Activated T-helper 17 cell treated with anti-CD3 and anti-CD28 coated beads, Interleukin-2, amount 50 U/mL, for 72 hours (primary cell): ENCODE data around the gene RPL29. TPM values are rescaled to one million over a fixed set of nuclear protein-coding genes. Genes with fewer than 3 reads are reported as not detected.
"Not testable (repeated sequence)": the region's sequence is repeated elsewhere in the genome, so short reads cannot be mapped to it uniquely, and the experiment has no call there.

Source experiments
- ATAC-seq: fragments of 150-1000 bp; cut with Tn5 transposase; replicated peaks from 2 replicates; pipeline ENCODE4 v1.10.0; 2021; ENCODE audit warnings: mild to moderate bottlenecking, moderate library complexity
- H3K27ac Mint-ChIP-seq: one replicate; pipeline ENCODE4 v1.8.0; 2022; ENCODE audit warnings: mixed read lengths
- H3K27me3 Mint-ChIP-seq: one replicate; pipeline ENCODE4 v1.8.0; 2022; ENCODE audit warnings: mixed read lengths
- H3K36me3 Mint-ChIP-seq: one replicate; pipeline ENCODE4 v1.8.0; 2022; ENCODE audit warnings: low read depth, mild to moderate bottlenecking, mixed read lengths
- H3K4me1 Mint-ChIP-seq: one replicate; pipeline ENCODE4 v1.8.0; 2022; ENCODE audit warnings: mixed read lengths
- H3K4me3 Mint-ChIP-seq: one replicate; pipeline ENCODE4 v1.8.0; 2022; ENCODE audit warnings: mild to moderate bottlenecking, mixed read lengths
- H3K9me3 Mint-ChIP-seq: one replicate; pipeline ENCODE4 v1.8.0; 2022; ENCODE audit warnings: mixed read lengths
- total RNA-seq, 2 donors: library from RNA; stranded (reverse); gene quantifications; one replicate each; pipeline ENCODE4 v1.2.3, GENCODE V29; 2022

RPL29 gene
- 1,000 to 10,000 TPM; 1,433 to 1,498 TPM for total RNA-seq

GRCh38 chr3:51995346-51996163 lies at the start of gene RPL29:
TSS of gene RPL29 (minus strand) at chr3:51995895. CDS start at chr3:51995461, 434 bp downstream.
- peaks cover 51% of the 10 kb centered on the region for H3K36me3 Mint-ChIP-seq
- peaks cover 11% of the 10 kb centered on the region for H3K4me1 Mint-ChIP-seq
- ATAC-seq = peak; percentile 97
- no peaks in the 10 kb centered on the region for H3K27me3 Mint-ChIP-seq
- H3K9me3 Mint-ChIP-seq = no peaks in the 10 kb centered on the region
- peak within 1 kb of the TSS; percentile 97 for H3K4me3 Mint-ChIP-seq
- H3K27ac Mint-ChIP-seq = peak within 1 kb of the TSS; percentile 100

- Mint-ChIP-seq H3K27ac (peak overlapping the region; percentile 80), H3K9me3 (no peaks in the 10 kb centered on the region), H3K36me3 (peaks cover 12% of the 10 kb centered on the region), H3K27me3 (no peaks in the 10 kb centered on the region), H3K4me1 (peaks cover 6% of the 10 kb centered on the region), H3K4me3 (no peak overlapping the region)
- no peak for ATAC-seq
Observed at GRCh38 chr3:52044869-52045619, 49.3 kb upstream of the RPL29 start.

- Mint-ChIP-seq H3K4me3 (no peak overlapping the region), H3K4me1 (no peaks in the 10 kb centered on the region), H3K27ac (peak overlapping the region; percentile 66), H3K9me3 (no peaks in the 10 kb centered on the region), H3K36me3 (no peaks in the 10 kb centered on the region), H3K27me3 (no peaks in the 10 kb centered on the region)
- ATAC-seq = no peak
Observed at GRCh38 chr3:52043750-52044149, 48.1 kb upstream of the RPL29 start.

GRCh38 chr3:52043039-52043438 lies 47.3 kb upstream of the RPL29 start:
- not testable (repeated sequence) for H3K36me3 Mint-ChIP-seq, H3K4me1 Mint-ChIP-seq, ATAC-seq, H3K4me3 Mint-ChIP-seq, H3K27me3 Mint-ChIP-seq, H3K9me3 Mint-ChIP-seq
- peak overlapping the region; percentile 66 for H3K27ac Mint-ChIP-seq

GRCh38 chr3:52041118-52041731 lies 45.5 kb upstream of the RPL29 start:
- H3K4me3 Mint-ChIP-seq = no peak overlapping the region
- no peaks in the 10 kb centered on the region for H3K36me3 Mint-ChIP-seq
- no peaks in the 10 kb centered on the region for H3K27me3 Mint-ChIP-seq
- H3K9me3 Mint-ChIP-seq = no peaks in the 10 kb centered on the region
- no peaks in the 10 kb centered on the region for H3K4me1 Mint-ChIP-seq
- no peak overlapping the region for H3K27ac Mint-ChIP-seq
- no peak for ATAC-seq

- ATAC-seq = no peak
- Mint-ChIP-seq H3K36me3 (no peaks in the 10 kb centered on the region), H3K9me3 (no peaks in the 10 kb centered on the region), H3K4me3 (no peak overlapping the region), H3K4me1 (no peaks in the 10 kb centered on the region), H3K27ac (no peak overlapping the region), H3K27me3 (no peaks in the 10 kb centered on the region)
Observed at GRCh38 chr3:52040600-52040999, 44.9 kb upstream of the RPL29 start.

- ATAC-seq = no peak
- Mint-ChIP-seq H3K27me3 (no peaks in the 10 kb centered on the region), H3K4me3 (no peak overlapping the region), H3K9me3 (no peaks in the 10 kb centered on the region), H3K27ac (no peak overlapping the region), H3K4me1 (no peaks in the 10 kb centered on the region), H3K36me3 (no peaks in the 10 kb centered on the region)
Observed at GRCh38 chr3:52039846-52040245, 44.2 kb upstream of the RPL29 start.

GRCh38 chr3:52039426-52039825 lies 43.7 kb upstream of the RPL29 start:
- H3K36me3 Mint-ChIP-seq = no peaks in the 10 kb centered on the region
- no peak overlapping the region for H3K4me3 Mint-ChIP-seq
- H3K9me3 Mint-ChIP-seq = no peaks in the 10 kb centered on the region
- no peak for ATAC-seq
- H3K4me1 Mint-ChIP-seq = no peaks in the 10 kb centered on the region
- no peak overlapping the region for H3K27ac Mint-ChIP-seq
- H3K27me3 Mint-ChIP-seq = no peaks in the 10 kb centered on the region

GRCh38 chr3:52038227-52038626 lies 42.5 kb upstream of the RPL29 start:
- ATAC-seq = no peak
- no peaks in the 10 kb centered on the region for H3K36me3 Mint-ChIP-seq
- no peaks in the 10 kb centered on the region for H3K27me3 Mint-ChIP-seq
- no peak overlapping the region for H3K27ac Mint-ChIP-seq
- H3K4me3 Mint-ChIP-seq = no peak overlapping the region
- no peaks in the 10 kb centered on the region for H3K4me1 Mint-ChIP-seq
- no peaks in the 10 kb centered on the region for H3K9me3 Mint-ChIP-seq

GRCh38 chr3:52037291-52037690 lies 41.6 kb upstream of the RPL29 start:
- Mint-ChIP-seq H3K4me3 (no peak overlapping the region), H3K9me3 (no peaks in the 10 kb centered on the region), H3K36me3 (no peaks in the 10 kb centered on the region), H3K4me1 (no peaks in the 10 kb centered on the region), H3K27me3 (no peaks in the 10 kb centered on the region), H3K27ac (peak overlapping the region; percentile 36)
- no peak for ATAC-seq

- no peaks in the 10 kb centered on the region for H3K27me3 Mint-ChIP-seq
- no peaks in the 10 kb centered on the region for H3K9me3 Mint-ChIP-seq
- no peaks in the 10 kb centered on the region for H3K36me3 Mint-ChIP-seq
- H3K4me1 Mint-ChIP-seq = no peaks in the 10 kb centered on the region
- H3K27ac Mint-ChIP-seq = peak overlapping the region; percentile 36
- no peak overlapping the region for H3K4me3 Mint-ChIP-seq
- ATAC-seq = peak; percentile 32
Observed at GRCh38 chr3:52036829-52037228, 41.1 kb upstream of the RPL29 start.

- Mint-ChIP-seq H3K36me3 (no peaks in the 10 kb centered on the region), H3K9me3 (no peaks in the 10 kb centered on the region), H3K4me1 (no peaks in the 10 kb centered on the region), H3K27me3 (no peaks in the 10 kb centered on the region), H3K4me3 (no peak overlapping the region), H3K27ac (peak overlapping the region; percentile 36)
- peak; percentile 53 for ATAC-seq
Observed at GRCh38 chr3:52036222-52036694, 40.6 kb upstream of the RPL29 start.

- no peaks in the 10 kb centered on the region for H3K27me3 Mint-ChIP-seq
- no peaks in the 10 kb centered on the region for H3K4me1 Mint-ChIP-seq
- no peaks in the 10 kb centered on the region for H3K36me3 Mint-ChIP-seq
- H3K4me3 Mint-ChIP-seq = no peak overlapping the region
- no peak for ATAC-seq
- no peak overlapping the region for H3K27ac Mint-ChIP-seq
- no peaks in the 10 kb centered on the region for H3K9me3 Mint-ChIP-seq
Observed at GRCh38 chr3:52034651-52035050, 39.0 kb upstream of the RPL29 start.

- Mint-ChIP-seq H3K27ac (no peak overlapping the region), H3K4me3 (no peak overlapping the region)
Observed at GRCh38 chr3:52034212-52034611, 38.5 kb upstream of the RPL29 start.

More at GRCh38 chr3:52034212-52034611, 38.5 kb upstream of the RPL29 start:
- Mint-ChIP-seq H3K36me3 (no peaks in the 10 kb centered on the region), H3K9me3 (no peaks in the 10 kb centered on the region), H3K27me3 (no peaks in the 10 kb centered on the region), H3K4me1 (no peaks in the 10 kb centered on the region)
- no peak for ATAC-seq
